Lower leg skin (tissue), 3 donors: ENCODE data around the gene CACNA1S.

ENCODE experiments used
- CTCF ChIP-seq, 3 donors: fragments of 450-650 bp; IDR thresholded peaks; one replicate each; pipeline ENCODE4 v1.5.1; 2016; ENCODE audit warnings: antibody characterized with exemption in 3 of 3, mild to moderate bottlenecking in 3 of 3, moderate library complexity in 2 of 3
- POLR2A ChIP-seq, 2 donors: fragments of 450-650 bp; IDR thresholded peaks; one replicate each; pipeline ENCODE4 v1.6.1; 2016 to 2017; ENCODE audit warnings: antibody characterized with exemption in 2 of 2, mild to moderate bottlenecking in 1 of 2, moderate library complexity in 1 of 2

- TF ChIP-seq CTCF (IDR thresholded peaks at IDR 0.05) (no peak), POLR2A (IDR thresholded peaks at IDR 0.05) (no peak)
Observed at GRCh38 chr1:201023517-201023902, 88.7 kb downstream of the CACNA1S start, which contains the start of gene KIF21B.
